NCI-H1105 (cell line): ENCODE results near the gene GEMIN4.
A peak's percentile ranks its signal among the peaks of the same experiment; 100 is the strongest.
"Not testable (repeated sequence)": the region's sequence is repeated elsewhere in the genome, so short reads cannot be mapped to it uniquely, and the experiment has no call there.

Experiments used
- DNase-seq: peaks from one replicate; lab custom pipeline; 2025; lab: John Stamatoyannopoulos, UW

Gene GEMIN4

GRCh38 chr17:752002-752619 is at the start of gene GEMIN4:
Gene GEMIN4, minus strand, starts transcription at chr17:752264. Its CDS starts 122 bp downstream, at chr17:752142.
- DNase-seq = peak; percentile 54

DNA sequence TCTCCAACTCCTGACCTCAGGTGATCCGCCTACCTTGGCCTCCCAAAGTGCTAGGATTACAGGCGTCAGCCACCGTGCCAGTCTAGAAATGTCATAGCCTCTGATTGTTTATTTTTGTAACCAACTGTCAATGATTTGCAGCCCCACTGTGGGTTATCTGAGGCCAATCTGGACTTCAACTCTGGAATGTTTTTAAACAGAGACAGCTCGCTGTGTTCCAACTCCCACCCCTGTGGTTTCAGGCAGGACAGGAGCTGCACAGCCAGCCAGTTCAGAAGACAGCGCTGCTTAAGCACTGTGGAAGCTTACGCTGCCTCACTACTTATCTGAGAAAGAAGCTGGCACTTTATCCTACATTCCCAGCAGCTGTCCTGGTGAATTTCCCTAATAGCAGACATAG is 49.6 kb upstream of the GEMIN4 start:
- DNase-seq = no peak

DNA sequence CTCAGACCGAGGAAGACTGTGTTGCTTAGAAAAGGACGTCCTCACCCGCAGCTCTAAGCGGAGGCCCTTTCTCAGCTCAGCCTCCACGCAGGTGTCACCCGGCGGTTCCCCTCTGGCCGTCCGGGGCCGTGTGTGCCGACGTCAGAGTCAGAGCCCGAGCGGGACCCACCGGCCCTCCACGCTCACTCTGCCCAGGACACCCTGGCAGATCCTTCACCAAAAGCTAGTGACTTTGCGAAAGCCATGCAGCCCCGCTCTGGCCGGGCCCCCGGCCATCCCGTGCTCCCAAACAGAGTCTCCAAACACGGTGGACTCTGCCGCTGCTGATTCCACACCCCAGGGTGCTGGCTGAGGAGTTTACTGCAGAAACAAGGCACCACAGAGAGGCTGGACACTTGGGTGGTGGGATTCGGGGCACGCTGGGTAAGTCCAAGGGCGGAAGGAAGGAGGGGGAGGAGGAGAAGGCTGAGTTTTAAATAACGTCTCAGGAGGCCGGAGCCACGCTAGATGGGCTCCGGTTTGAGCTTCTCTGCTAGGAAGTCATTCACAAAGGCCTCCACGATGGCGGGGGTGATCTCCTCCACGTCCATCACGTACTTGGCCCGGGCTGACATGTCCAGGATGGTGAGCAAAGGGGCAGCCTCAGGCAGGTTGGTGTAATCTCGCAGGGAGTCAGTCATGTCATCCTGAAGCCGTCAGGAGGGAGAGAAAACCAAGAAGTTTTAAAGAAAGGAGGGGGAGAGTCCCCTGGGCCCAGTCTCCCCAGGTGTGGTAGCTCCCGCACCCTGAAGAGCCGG is 48.6 kb upstream of the GEMIN4 start:
- DNase-seq = no peak

DNA sequence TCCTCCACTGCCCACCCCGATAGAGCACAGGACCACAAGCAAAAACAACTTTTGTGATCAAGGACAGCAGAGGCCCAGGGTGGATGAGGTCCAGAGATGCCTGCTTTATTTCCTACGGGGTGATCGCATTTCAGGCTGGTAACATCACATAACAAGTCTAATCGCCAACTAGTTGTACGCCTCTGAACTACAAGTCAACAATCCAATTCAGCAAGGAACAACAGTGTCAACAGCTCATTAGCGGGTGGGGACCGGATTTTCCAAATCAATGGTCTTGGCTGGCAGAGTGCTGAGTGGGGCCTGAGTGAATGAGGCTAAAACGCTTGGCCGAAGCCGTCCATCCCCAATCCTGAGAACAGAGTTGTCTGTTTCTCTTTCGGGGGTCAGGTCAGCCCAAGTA is 47.2 kb upstream of the GEMIN4 start:
- DNase-seq = no peak

DNA sequence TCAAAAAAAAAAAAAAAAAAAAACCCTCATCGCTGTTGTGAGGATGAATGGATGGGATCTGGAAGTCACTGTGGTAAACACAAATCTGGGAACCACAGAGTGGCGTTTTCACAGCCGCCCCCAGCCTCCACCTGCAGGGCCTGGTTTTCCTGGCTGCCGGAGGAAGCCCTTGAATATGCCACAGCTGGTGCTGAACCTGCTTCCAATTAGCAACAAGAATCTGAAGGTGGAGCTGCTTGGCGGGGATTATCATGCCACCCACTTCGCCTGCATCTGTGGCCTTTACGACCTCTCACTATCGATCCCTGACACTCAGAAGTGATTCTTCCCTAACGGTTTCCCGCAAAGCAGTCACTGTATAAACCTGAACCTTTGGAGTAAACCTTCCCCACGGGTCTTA is 46.2 kb upstream of the GEMIN4 start:
- DNase-seq = no peak

- DNase-seq = no peak
These were observed 45.3 kb upstream of the GEMIN4 start for GRCh38 chr17:797236-797840.

DNA sequence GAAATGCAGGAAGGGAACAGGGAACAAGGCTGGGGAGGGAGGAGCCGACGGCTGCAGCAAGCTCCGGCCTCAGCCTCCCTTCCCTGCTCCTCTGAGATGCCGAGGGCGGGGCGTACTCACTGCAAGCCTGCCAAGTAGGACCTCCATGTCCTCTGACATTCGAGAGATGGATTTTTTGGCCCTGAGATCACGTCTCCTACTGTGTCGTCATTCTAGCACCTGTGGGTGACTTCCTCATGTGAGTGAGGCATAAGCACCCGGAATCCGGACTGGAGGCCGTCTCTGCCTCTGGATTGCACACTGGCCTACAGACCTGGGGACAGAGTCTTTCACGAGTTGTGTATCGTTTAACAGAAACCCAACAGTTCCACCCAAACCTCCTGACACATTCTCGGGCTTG is 44.5 kb upstream of the GEMIN4 start:
- no peak for DNase-seq

DNA sequence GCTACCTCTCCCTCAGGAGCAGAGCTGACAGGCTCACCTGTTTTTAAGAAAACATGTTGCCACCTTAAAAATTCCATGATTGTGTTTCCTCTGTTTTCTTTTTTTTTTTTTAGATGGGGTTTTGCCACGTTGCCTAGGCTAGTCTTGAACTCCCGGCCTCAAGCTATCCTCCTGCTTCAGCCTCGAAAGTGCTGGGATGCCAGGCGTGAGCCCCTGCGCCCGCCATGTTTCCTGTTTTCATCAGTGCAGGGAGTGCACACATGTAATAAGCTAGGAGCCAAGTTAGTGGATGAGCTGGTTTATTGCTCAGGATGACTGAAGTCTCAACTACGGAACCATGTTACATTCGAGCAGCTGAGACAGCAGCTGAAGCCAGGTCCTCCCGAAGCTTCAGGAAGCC is 43.7 kb upstream of the GEMIN4 start:
- no peak for DNase-seq

GRCh38 chr17:795276-795675 is 43.2 kb upstream of the GEMIN4 start:
- DNase-seq = no peak

DNA sequence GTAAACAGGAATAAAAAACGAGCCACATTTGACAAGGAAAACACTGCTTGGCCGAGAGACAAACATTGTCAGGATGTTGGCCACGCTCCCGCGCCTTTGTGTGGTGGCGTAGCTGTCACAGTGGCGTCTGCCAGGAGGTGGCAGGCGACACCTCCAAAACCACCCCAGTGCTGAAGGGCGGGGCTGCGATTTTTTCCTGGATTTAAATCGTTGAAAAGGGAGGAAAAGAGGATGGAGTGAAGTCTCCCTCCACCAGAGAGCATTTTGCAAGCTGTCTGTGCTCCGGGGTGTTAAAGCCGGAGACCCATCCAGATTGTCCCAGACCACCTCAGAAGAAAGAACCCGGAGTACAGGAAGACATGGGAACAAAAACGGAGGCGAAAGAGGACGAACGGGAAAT is 42.8 kb upstream of the GEMIN4 start:
- DNase-seq = peak; percentile 55

DNA sequence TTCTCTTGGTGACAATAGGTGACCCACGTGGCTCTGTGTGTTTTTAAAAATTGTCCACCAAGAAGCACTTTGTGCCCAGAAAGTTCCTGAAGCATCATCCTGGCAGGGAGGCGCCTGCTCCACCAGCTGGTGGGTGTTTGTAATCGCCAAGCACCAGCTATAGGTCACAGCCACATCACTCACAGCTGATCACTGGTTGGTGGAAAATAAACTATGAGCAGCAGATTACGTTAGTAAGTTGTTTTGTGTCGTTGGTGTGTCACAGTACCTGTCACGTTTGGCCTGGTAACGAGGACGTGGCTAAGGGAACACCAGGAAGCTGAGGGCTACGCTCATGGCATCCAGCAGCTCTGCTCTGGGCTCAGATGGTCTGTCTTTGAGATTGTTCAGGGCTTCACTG is 40.2 kb upstream of the GEMIN4 start:
- DNase-seq = no peak

GRCh38 chr17:791829-792228 is 39.8 kb upstream of the GEMIN4 start:
- no peak for DNase-seq

- not testable (repeated sequence) for DNase-seq
These were observed 38.8 kb upstream of the GEMIN4 start for GRCh38 chr17:790874-791247.

GRCh38 chr17:789931-790873 is 38.1 kb upstream of the GEMIN4 start:
- DNase-seq = not testable (repeated sequence)

- DNase-seq = no peak
These were observed 37.2 kb upstream of the GEMIN4 start for GRCh38 chr17:789160-789840.

GRCh38 chr17:788551-788950 is 36.5 kb upstream of the GEMIN4 start:
- DNase-seq = no peak

GRCh38 chr17:787641-788221 is 35.7 kb upstream of the GEMIN4 start:
- no peak for DNase-seq

DNA sequence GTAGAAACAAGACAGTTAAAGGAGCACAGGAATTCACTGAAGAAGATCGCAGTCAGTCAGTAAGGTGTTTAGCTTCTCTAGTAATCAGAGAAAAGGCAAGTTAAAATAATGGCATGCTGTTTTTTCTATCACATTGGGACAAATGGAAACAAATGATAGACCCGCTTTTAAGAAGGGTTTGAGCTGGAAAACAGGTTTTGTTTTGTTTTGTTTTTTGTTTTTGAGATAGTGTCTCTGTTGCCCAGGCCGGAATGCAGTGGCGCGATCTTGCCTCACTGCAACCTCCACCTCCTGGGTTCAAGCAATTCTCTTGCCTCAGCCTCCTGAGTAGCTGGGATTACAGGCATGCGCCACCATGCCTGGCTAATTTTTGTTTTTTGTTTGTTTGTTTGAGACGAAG is 33.8 kb upstream of the GEMIN4 start:
- not testable (repeated sequence) for DNase-seq

- no peak for DNase-seq
These were observed 32.1 kb upstream of the GEMIN4 start for GRCh38 chr17:784143-784542.

GRCh38 chr17:781805-782731 is 30.0 kb upstream of the GEMIN4 start, which contains the start of the genes GLOD4 and MRM3:
Gene GLOD4, minus strand, starts transcription at chr17:782280. Its CDS starts 25 bp downstream, at chr17:782255.
Gene MRM3, plus strand, starts transcription at chr17:782353. Its CDS starts 26 bp downstream, at chr17:782379.
- peak; percentile 40 for DNase-seq
